Activated naive CD4-positive, alpha-beta T cell (primary cell): Measurements from ENCODE around the gene PAFAH2.
A peak's percentile ranks its signal among the peaks of the same experiment; 100 is the strongest.

Experiments
- DNase-seq, 4 experiments: peaks; one replicate each; lab custom pipeline; 2025; lab: John Stamatoyannopoulos, UW

PAFAH2 gene

DNA sequence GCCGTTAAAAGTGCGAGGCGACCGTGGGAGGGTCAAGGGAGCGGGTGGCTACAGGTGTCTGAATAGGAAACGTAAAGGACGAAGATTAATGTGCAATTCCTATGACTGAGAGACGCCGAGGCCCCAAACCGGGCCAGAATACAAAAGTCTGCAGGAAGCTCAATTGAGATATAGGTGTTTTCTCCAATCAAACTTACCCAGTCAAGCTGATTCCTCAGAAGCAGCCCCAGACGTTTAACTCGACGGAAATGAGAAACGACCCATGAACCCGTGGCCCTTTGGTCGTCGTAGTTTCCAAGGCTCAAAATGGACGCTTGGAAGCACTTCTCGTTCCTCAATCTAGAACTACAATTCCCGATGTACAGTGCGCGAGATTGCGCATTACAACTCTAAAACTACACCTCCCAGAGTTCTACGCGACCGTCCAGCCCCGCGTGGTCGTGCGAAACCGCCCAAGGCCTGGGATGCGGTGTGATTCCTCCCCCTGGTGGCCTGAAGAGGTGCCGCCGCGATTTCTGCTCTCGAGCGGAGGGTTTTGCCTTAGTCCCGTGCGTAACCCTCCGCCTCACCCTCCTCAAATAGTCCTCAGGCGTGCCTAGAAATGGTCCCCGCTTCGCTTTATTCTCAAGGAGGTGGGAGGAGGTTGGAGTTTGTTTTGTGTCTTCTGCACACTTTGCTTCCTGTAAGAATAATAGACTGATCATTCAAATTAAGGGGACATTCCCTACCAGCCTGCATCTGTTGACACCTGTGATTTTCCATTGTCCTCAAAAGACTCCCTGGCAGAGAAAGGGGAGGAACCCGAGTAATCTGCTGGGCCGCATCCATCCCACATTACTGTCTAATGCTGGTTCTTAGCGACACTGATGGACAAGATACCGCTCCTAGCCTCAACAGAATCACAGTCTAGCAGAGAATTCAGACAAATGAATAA is at the start of gene PAFAH2:
TSS of gene PAFAH2 (minus strand) at position 236 of the 934 bp plus-strand sequence. CDS start 7,247 bp downstream, outside the sequence.
- DNase-seq, result peak; percentile 87 to 93 (median 92)

DNA sequence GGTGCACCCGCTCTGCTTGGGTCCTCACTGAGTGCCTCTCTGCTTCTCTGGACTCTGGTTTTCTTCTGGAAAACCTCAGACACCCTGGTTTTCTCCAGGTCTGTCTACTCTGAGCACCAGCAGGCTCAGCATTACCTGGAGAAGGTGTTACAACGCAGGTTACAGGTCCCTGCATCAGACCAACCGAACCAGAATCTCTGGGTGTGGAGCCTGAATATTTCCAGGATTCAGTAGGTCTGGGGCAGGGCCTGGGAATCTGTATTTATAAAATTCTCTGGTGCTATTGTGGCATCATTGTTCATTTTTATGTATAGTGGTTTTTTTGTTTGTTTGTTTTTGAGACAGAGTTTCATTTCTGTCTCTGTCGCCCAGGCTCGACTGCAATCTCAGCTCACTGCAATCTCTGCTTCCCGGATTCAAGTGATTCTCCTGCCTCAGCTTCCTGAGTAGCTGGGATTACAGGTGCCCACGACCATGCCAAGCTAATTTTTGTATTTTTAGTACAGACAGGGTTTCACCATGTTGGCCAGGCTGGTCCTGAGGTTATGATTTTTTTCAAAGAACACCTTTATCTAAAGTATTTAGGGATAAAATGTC is 49.5 kb upstream of the PAFAH2 start:
- DNase-seq, result no peak

DNA sequence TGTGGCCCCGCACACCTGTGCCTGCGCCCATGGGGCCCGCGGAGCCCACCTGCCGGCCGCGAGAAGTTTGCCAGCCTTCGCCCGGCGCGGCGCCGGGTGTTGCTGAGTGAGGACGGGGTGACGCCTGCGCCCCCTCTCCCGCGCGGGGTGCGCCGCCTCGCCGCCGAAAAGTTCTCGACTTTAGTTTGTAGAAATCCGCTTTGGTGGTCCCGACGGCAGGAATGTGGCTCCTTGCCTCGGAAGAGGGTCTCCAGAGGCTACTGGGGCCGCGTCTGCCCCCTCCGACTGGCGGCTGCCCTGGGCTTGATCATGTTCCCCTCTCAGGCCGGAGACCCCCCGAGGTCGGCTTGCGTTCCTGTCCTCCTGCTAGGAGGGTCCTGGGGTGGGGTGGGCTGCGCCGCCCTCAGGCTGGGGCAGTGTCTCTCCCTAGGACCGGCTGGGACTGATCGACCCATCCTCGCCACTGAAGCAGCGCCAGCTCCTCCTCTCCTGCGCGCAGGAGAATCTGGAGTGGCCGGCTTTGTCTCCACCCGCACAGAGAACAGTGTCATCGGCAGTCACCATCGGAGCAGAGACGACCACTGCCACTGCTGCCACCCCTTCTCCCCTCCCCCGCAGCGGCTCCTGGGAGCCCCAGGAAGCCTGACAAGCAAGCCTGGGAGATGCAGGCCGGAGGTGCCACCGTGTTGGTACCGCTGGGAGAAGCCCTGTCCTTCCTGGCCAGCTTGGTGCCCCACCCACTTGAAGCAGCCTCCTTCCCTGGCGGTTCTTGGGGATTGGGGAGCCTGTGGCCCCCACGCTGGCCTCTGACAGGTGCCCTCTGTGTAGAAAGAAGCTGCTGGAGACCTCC is 48.6 kb upstream of the PAFAH2 start:
- DNase-seq, result no peak

DNA sequence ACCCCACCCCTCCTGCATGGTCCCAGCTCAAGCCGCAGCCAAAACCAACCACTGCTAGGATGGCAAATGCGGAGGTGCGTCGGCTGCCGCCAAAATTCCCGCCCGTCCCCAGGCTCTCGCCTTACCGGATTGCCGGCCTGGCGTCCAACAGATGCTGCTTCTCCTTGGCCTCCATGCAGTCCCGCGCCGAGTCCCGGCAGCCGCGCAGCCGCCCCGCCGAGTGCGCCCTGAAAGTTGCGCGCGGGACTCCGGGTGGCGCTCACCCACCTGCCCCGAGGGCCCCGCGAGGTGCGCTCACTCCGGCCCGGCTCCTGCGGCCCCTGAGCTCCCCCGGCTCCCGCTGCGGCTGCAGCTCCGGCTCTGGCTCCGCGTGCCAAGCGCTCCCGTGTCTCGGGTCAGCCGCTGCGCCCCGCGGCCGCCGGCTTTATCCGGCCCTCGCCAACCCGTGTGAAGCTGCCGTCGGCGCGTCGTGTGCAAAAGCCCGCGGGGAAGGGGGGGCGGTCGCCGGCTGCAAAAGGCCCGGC is 47.9 kb upstream of the PAFAH2 start, which contains the start of gene SLC30A2:
TSS of gene SLC30A2 (minus strand) at position 397 of the 524 bp plus-strand sequence. CDS start at position 175, 222 bp downstream.
- no peak for DNase-seq

GRCh38 chr1:26044971-26045721 is 47.3 kb upstream of the PAFAH2 start:
- no peak for DNase-seq

- DNase-seq, result no peak
These were observed 46.6 kb upstream of the PAFAH2 start for GRCh38 chr1:26044414-26044813.

- no peak for DNase-seq
These were observed 45.9 kb upstream of the PAFAH2 start for GRCh38 chr1:26043765-26044164.

- DNase-seq, result no peak
These were observed 44.1 kb upstream of the PAFAH2 start for GRCh38 chr1:26041978-26042377.

- no peak for DNase-seq
These were observed 43.5 kb upstream of the PAFAH2 start for GRCh38 chr1:26041401-26041800.

DNA sequence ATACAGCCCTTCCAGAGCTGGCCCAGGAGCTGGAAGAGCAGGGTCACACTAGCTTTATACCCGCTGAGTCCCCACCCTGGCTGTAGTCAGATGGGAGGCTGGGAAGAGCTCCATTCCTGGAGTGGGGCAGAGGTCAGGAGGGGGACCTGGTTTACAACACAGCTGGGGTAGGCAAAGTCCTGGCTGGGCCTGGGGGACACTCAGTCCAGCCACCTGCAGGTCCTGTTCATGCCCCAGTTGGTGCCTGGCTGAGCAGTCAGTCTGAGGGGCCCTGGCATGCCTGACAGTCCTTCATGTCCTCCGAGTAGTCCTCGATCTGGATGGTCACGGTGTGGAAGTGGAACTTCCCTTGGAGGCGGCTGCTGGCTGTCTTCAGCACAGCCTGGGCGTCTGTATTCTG is 41.0 kb upstream of the PAFAH2 start:
- no peak for DNase-seq

GRCh38 chr1:26038477-26038876 is 40.6 kb upstream of the PAFAH2 start:
- DNase-seq, result no peak

GRCh38 chr1:26037904-26038303 is 40.0 kb upstream of the PAFAH2 start:
- DNase-seq, result no peak

GRCh38 chr1:26036756-26037281 is 39.0 kb upstream of the PAFAH2 start:
- no peak for DNase-seq

- peak; percentile 51 to 68 (median 66) for DNase-seq
These were observed 38.3 kb upstream of the PAFAH2 start for GRCh38 chr1:26035959-26036755.

GRCh38 chr1:26035203-26035958 is 37.5 kb upstream of the PAFAH2 start:
- DNase-seq, result peak; percentile 72 to 89 (median 77)

DNA sequence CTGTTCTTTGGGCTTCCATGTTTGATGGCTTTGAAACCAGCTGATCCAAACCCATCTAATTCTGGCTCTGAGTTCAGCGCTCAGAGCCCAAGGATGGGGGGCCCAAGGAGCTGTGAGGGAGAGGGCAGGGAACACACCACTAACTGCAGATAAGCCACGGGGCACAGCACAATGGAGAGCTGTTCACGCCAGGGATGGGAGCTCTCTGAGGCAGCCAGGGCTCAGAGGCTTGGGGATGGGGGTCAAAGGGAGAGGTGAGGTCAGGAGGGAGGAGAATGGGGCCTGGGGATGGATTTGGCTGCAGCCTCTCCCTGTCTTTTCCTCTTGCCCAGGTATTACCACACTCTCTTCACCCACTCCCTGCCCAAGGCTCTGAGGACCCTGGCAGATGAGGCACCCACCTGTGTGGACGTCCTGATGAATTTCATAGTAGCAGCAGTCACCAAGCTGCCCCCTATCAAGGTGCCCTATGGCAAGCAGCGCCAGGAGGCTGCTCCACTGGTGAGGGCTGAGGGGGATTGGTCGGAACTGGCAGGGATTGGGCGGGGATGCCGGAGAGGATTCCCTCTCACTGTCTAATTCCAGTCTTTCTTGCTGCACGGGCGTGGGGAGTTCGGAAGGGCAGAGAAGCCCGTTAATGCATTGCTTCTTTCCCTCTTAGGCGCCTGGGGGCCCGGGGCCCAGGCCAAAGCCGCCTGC is 36.8 kb upstream of the PAFAH2 start:
- DNase-seq, result no peak

DNA sequence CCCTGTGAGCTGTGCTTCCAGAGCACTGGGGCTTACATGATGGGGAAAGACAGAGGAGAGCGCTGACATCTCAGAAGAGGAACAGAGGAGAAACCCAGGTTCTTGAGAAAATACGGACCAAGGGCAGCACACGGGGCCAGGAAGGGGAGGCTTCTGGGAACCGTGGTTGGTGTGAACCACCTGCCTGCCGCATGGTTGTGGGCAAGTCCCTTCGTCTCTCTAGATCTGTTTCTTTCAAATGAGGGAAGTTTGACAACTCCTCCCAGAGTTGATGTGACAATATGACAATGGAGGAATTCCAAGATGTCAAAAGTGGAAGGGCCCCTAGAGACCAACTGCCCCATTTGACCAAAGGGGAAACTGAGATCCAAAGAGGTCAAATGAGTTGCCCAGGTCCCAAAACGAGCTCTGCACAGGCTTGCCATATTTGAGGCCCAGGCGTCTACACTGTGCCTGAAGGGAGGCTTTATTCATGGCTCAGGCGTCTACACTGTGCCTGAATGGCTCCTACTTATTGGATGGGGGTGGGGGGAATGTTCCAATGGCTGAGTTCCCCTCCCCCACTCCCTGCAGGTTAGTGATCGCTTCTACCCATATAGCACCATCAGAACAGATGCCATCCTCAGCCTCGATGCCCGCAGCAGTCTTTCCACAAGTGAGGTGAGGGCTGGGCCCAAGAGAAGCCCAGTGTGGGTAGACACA is 34.9 kb upstream of the PAFAH2 start:
- DNase-seq, result no peak

- no peak for DNase-seq
These were observed 33.9 kb upstream of the PAFAH2 start for GRCh38 chr1:26031611-26032220.
